Osteocyte (in vitro differentiated cells): ENCODE measurements around the gene TTLL5. TPM values are rescaled to one million over a fixed set of nuclear protein-coding genes. Genes with fewer than 3 reads are reported as not detected.

ENCODE experiments used
- DNase-seq: peaks from one replicate; pipeline ENCODE4 v3.0.0; 2021; ENCODE audit warnings: mixed read lengths; ENCODE audit not compliant: unreplicated experiment; ENCODE audit errors: extremely low spot score
- H3K27ac Mint-ChIP-seq: one replicate; pipeline ENCODE4 v1.8.0; 2021; ENCODE audit warnings: mild to moderate bottlenecking, mixed read lengths; ENCODE audit not compliant: unreplicated experiment
- H3K27me3 Mint-ChIP-seq: one replicate; pipeline ENCODE4 v1.8.0; 2021; ENCODE audit warnings: mixed read lengths; ENCODE audit not compliant: unreplicated experiment
- H3K36me3 Mint-ChIP-seq: one replicate; pipeline ENCODE4 v1.8.0; 2021; ENCODE audit warnings: mixed read lengths; ENCODE audit not compliant: unreplicated experiment
- H3K4me1 Mint-ChIP-seq: one replicate; pipeline ENCODE4 v1.8.0; 2021; ENCODE audit warnings: mixed read lengths; ENCODE audit not compliant: unreplicated experiment
- H3K4me3 Mint-ChIP-seq: one replicate; pipeline ENCODE4 v1.8.0; 2021; ENCODE audit warnings: mild to moderate bottlenecking, moderate library complexity, mixed read lengths; ENCODE audit not compliant: unreplicated experiment
- H3K9me3 Mint-ChIP-seq: one replicate; pipeline ENCODE4 v1.8.0; 2021; ENCODE audit warnings: mixed read lengths; ENCODE audit not compliant: unreplicated experiment
- total RNA-seq: library from RNA; stranded (reverse); gene quantifications from 2 replicates; pipeline ENCODE4 v1.2.1, GENCODE V29; 2021
- TF ChIP-seq, protein P1 (sequence below): fragments of 200-600 bp; sonication (generic); IDR thresholded peaks from 2 replicates; pipeline ENCODE4 v1.5.0; 2021; ENCODE audit warnings: antibody characterized with exemption, mild to moderate bottlenecking, moderate library complexity

TTLL5 gene
- total RNA-seq, 1 donor from 2014 or later: 37.3 TPM

DNA sequence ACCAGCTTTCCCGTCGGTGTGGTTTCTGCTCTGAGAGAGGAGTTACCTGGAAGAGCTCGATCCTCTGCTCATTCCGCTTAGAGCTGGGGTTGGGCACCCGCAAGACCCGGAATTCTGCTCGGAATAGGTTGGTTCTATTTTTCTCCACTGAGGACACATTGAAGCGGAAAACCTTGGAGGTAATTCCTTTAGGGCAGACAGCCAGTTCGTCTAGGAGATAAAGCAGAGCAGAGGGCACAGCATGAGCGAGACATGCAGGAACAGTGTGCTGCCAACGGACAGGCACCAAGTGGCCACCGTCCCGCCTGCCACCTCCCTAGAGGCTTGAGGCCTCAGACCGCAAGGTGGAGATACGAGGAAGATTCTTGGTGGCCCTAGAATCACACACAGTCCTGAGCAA is 310.5 kb downstream of the TTLL5 start:
- TF ChIP-seq, protein P1, sequence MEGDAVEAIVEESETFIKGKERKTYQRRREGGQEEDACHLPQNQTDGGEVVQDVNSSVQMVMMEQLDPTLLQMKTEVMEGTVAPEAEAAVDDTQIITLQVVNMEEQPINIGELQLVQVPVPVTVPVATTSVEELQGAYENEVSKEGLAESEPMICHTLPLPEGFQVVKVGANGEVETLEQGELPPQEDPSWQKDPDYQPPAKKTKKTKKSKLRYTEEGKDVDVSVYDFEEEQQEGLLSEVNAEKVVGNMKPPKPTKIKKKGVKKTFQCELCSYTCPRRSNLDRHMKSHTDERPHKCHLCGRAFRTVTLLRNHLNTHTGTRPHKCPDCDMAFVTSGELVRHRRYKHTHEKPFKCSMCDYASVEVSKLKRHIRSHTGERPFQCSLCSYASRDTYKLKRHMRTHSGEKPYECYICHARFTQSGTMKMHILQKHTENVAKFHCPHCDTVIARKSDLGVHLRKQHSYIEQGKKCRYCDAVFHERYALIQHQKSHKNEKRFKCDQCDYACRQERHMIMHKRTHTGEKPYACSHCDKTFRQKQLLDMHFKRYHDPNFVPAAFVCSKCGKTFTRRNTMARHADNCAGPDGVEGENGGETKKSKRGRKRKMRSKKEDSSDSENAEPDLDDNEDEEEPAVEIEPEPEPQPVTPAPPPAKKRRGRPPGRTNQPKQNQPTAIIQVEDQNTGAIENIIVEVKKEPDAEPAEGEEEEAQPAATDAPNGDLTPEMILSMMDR: no peak
- DNase-seq: no peak
- Mint-ChIP-seq H3K9me3 (no peaks in the 10 kb centered on the region), H3K4me1 (peaks cover 52% of the 10 kb centered on the region), H3K27ac (no peak overlapping the region), H3K27me3 (no peaks in the 10 kb centered on the region), H3K4me3 (no peak overlapping the region), H3K36me3 (peaks cover 55% of the 10 kb centered on the region)

- no peak for DNase-seq
- Mint-ChIP-seq H3K36me3 (peaks cover 43% of the 10 kb centered on the region), H3K27ac (peak overlapping the region; percentile 70), H3K4me3 (no peak overlapping the region), H3K9me3 (no peaks in the 10 kb centered on the region), H3K4me1 (peaks cover 66% of the 10 kb centered on the region), H3K27me3 (no peaks in the 10 kb centered on the region)
- TF ChIP-seq, protein P1: no peak
Measured at GRCh38 chr14:75972801-75973421, 311.9 kb downstream of the TTLL5 start.

DNA sequence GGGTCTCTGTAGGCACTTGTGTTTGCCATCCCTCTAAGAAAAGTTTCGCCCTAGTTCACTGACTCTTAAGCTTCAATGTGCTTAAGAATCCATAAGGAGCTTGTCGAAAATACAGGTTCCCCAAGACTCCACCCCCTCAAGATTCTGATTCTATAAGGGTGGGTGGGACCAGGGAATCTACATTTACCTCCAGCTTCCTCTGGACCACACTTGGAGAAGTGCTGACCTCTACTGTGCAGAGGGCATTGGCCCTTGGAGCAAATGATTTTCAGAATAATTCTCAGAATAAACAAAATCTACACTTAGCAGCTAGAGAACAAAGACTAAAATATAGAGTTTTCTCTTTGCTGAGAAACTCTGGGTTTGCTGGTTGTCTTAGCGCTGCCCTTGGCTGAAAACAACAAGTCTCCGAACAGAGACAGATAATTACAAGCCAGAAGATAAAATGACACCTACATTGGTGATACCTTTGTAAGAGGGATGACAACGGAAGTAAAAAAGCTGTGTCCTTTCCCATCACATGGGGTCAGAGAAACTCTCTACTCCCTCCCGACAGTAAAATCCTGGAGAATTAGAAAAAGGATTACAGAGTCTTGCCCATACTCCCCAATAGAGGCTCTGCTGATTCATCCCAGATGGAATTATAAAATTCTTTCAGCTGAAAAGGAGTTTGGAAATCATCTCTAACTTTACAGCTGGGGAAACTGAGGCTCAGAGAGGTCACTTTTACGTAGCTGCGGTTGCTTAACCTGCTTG is 316.0 kb downstream of the TTLL5 start:
- peak overlapping the region; percentile 56 for H3K4me3 Mint-ChIP-seq
- peaks cover 77% of the 10 kb centered on the region for H3K4me1 Mint-ChIP-seq
- H3K9me3 Mint-ChIP-seq: no peaks in the 10 kb centered on the region
- H3K27me3 Mint-ChIP-seq: no peaks in the 10 kb centered on the region
- TF ChIP-seq, protein P1: no peak
- no peak for DNase-seq
- H3K27ac Mint-ChIP-seq: peak overlapping the region; percentile 16
- H3K36me3 Mint-ChIP-seq: peaks cover 17% of the 10 kb centered on the region

DNA sequence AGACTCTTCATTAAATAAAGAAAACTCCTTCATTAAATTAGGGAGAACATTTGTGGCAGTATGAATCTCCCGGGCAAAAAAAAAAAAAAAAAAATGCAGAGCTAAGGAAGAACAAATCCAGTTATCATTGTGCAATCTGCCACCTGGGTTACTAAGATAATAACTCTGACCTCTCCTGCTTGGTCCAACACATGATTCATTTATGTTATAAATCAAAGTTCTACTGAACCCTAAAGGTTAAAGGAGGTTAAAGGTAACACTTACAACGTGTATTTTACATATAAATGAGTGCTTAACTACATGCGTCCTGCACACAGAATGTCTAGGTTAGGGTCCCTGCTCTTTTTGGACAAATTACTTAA is 316.5 kb downstream of the TTLL5 start:
- peaks cover 12% of the 10 kb centered on the region for H3K36me3 Mint-ChIP-seq
- peaks cover 71% of the 10 kb centered on the region for H3K4me1 Mint-ChIP-seq
- no peaks in the 10 kb centered on the region for H3K27me3 Mint-ChIP-seq
- H3K27ac Mint-ChIP-seq: no peak overlapping the region
- no peaks in the 10 kb centered on the region for H3K9me3 Mint-ChIP-seq
- peak overlapping the region; percentile 83 for H3K4me3 Mint-ChIP-seq
- DNase-seq: no peak
- TF ChIP-seq, protein P1: no peak

DNA sequence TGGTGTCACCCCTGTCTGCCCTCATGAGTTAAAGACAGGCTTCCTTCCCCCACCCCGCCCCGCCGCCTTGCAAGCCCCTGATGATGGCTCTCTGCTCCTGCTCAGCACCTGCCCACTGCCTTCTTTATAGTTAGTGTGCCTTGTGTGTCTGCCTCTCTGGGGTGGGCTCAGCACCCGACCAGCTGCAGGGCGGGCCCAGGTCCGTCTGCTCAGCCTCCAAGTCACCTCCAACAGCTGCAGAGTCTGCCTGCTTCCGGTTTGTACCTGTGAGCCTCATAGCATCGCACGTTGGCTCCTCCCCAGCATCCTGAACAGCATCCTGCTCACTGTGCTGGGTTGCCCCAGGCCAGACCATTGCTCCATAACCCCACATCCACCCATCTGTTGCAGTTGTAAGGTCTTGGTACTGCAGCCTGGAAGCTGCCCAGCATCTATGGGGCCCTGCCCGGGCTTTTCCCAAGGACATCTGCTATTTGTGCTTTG is 317.2 kb downstream of the TTLL5 start:
- Mint-ChIP-seq H3K4me1 (peaks cover 67% of the 10 kb centered on the region), H3K9me3 (no peaks in the 10 kb centered on the region), H3K4me3 (peak overlapping the region; percentile 83), H3K27me3 (no peaks in the 10 kb centered on the region), H3K27ac (peak overlapping the region; percentile 96), H3K36me3 (peaks cover 12% of the 10 kb centered on the region)
- TF ChIP-seq, protein P1: no peak
- no peak for DNase-seq
